Measurements from ENCODE around the gene DUOXA2.

GRCh38 chr15:45118996-45119395 is 4.9 kb downstream of the DUOXA2 start:
- TF ChIP-seq CTCF (IDR thresholded peaks at IDR 0.05; ENCODE audit: insufficient read depth, low read length, poor library complexity, severe bottlenecking) (no peak), EZH2phosphoT487 (conservative IDR thresholded peaks at IDR 0.05; ENCODE audit: low read length) (no peak)

Data from SU-DHL-6 (cell line).